ENCODE results near the gene ROR1. TPM values are rescaled to one million over a fixed set of nuclear protein-coding genes. Genes with fewer than 3 reads are reported as not detected.

ROR1 gene
- total and polyA plus RNA-seq, 2 donors (not counting 1 experiment from before 2014, with no cell fraction given), result 0.46 to 16.0 TPM

DNA sequence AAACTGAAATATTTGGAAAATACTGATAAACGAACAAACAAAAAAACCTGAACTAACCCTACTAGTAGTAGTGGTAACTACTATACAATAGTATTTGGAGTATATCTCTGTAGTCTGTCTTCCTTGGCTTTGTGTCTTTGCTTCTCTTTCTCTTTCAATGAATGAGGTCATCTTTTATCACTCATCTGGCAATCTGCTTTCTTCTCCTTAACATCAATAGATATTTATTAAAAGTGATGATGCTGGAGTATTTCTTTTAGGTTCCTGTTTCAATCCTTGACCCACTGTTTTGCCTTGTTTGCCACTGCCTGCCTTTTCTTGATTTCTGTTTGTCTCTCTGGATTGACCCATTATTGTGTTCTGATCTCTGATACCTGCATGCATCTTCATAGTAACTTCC lies 71.5 kb downstream of the ROR1 start:
- no peak overlapping the region for H2AFZ ChIP-seq (ENCODE audit: insufficient read depth, low read depth, low read length, poor library complexity, severe bottlenecking)
- H3K36me3 ChIP-seq (replicated peaks in 1 of 2; ENCODE audit: control extremely low read depth in 1 of 2, control insufficient read depth in 1 of 2, extremely low read depth in 1 of 2, insufficient read depth in 2 of 2, low read length in 1 of 2), result no peaks in the 10 kb centered on the region
- H3K79me2 ChIP-seq (ENCODE audit: control insufficient read depth, insufficient read depth, low read length), result no peaks in the 10 kb centered on the region
- no peak overlapping the region for H3K9ac ChIP-seq (ENCODE audit: low read length)
- intact Hi-C loops (cut with micrococcal nuclease), result no loop called here
- no peak overlapping the region for H3K4me2 ChIP-seq (replicated peaks; ENCODE audit: low read depth, low read length, poor library complexity, severe bottlenecking)
- H4K20me1 ChIP-seq (ENCODE audit: control insufficient read depth, insufficient read depth, low read length, poor library complexity, severe bottlenecking), result no peaks in the 10 kb centered on the region
- H3K27me3 ChIP-seq (replicated peaks in 1 of 4; ENCODE audit: control extremely low read depth in 1 of 4, control insufficient read depth in 3 of 4, insufficient read depth in 4 of 4, low read length in 3 of 4), result no peaks in the 10 kb centered on the region
- Mint-ChIP-seq H3K27me3 (peaks cover 14% of the 10 kb centered on the region), H3K4me3 (no peak overlapping the region), H3K4me1 (no peaks in the 10 kb centered on the region), H3K9me3 (ENCODE audit: insufficient read depth) (no peaks in the 10 kb centered on the region), H3K27ac (no peak overlapping the region)
- ChIA-PET POLR2A (no interaction called here), CTCF (interaction anchor here (1.3 to 1.5 kb wide), 2 partner anchors 14 to 21 kb away, joined by 3 read pairs; no protein-coding TSS in a partner anchor)
- no peak for DNase-seq
- no peak overlapping the region for H3K27ac ChIP-seq (ENCODE audit: low read length in 2 of 2)
- ATAC-seq (ENCODE audit: low read depth), result no peak
- H3K4me3 ChIP-seq (ENCODE audit: control extremely low read depth in 1 of 5, extremely low read depth in 1 of 5, insufficient read depth in 1 of 5, low read depth in 2 of 5, low read length in 4 of 5), result no peak overlapping the region
- H3K9me3 ChIP-seq (ENCODE audit: control extremely low read depth in 1 of 3, control insufficient read depth in 2 of 3, insufficient read depth in 1 of 3, low read length in 2 of 3), result no peaks in the 10 kb centered on the region
- H3K4me1 ChIP-seq (ENCODE audit: control insufficient read depth in 2 of 2, insufficient read depth in 2 of 2, low read length in 2 of 2), result no peaks in the 10 kb centered on the region
- TF ChIP-seq, protein P1, sequence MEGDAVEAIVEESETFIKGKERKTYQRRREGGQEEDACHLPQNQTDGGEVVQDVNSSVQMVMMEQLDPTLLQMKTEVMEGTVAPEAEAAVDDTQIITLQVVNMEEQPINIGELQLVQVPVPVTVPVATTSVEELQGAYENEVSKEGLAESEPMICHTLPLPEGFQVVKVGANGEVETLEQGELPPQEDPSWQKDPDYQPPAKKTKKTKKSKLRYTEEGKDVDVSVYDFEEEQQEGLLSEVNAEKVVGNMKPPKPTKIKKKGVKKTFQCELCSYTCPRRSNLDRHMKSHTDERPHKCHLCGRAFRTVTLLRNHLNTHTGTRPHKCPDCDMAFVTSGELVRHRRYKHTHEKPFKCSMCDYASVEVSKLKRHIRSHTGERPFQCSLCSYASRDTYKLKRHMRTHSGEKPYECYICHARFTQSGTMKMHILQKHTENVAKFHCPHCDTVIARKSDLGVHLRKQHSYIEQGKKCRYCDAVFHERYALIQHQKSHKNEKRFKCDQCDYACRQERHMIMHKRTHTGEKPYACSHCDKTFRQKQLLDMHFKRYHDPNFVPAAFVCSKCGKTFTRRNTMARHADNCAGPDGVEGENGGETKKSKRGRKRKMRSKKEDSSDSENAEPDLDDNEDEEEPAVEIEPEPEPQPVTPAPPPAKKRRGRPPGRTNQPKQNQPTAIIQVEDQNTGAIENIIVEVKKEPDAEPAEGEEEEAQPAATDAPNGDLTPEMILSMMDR (IDR thresholded peaks at IDR 0.05), result no peak
- no peak for TF ChIP-seq EZH2 (IDR thresholded peaks at IDR 0.05; ENCODE audit: borderline replicate concordance, insufficient read depth, low read depth, low read length, poor library complexity, severe bottlenecking)
- WGBS (ENCODE audit: insufficient coverage), result no CpG with 5 or more reads among the region's 1 CpG

DNA sequence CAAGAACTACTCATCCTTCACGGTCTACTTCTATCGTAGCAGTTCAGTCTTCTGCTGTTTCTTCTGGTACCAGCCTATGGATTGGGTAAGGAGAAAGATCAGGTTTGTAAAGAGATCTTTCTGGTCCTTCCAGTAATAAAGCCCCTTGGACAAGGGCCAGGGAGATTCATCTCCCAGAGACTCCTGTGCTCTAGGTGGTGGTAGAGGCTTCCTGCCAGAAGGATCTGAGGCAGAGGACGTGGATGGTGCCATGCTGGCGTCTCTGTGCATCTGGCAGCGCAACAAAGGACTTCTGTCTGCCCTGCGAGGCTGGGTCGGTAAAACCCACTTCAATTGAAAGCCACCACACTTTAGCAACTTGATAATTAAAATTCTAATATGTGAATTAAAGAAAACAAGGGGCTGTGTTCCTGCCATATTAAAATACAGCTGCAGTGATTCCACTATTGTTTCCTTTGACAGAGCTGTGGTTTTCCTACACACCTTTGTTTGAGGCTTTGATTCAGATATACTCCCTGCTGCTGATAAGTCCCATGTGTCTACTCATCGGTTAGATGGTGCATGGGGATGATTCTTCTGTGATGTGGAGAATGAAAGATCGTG lies 73.6 kb downstream of the ROR1 start:
- no peak overlapping the region for H3K27ac ChIP-seq (ENCODE audit: low read length in 2 of 2)
- WGBS (ENCODE audit: insufficient coverage), result 80% methylated on average over 1 of the region's 9 CpGs
- DNase-seq (no peak), ATAC-seq (ENCODE audit: low read depth) (no peak)
- Mint-ChIP-seq H3K27me3 (peaks cover 8% of the 10 kb centered on the region), H3K9me3 (ENCODE audit: insufficient read depth) (no peaks in the 10 kb centered on the region), H3K27ac (no peak overlapping the region), H3K4me3 (no peak overlapping the region), H3K4me1 (no peaks in the 10 kb centered on the region)
- TF ChIP-seq, protein P1 (IDR thresholded peaks at IDR 0.05), result no peak
- no peak for TF ChIP-seq EZH2 (IDR thresholded peaks at IDR 0.05; ENCODE audit: borderline replicate concordance, insufficient read depth, low read depth, low read length, poor library complexity, severe bottlenecking)
- H3K27me3 ChIP-seq (replicated peaks in 1 of 4; ENCODE audit: control extremely low read depth in 1 of 4, control insufficient read depth in 3 of 4, insufficient read depth in 4 of 4, low read length in 3 of 4), result no peaks in the 10 kb centered on the region
- no peaks in the 10 kb centered on the region for H3K36me3 ChIP-seq (replicated peaks in 1 of 2; ENCODE audit: control extremely low read depth in 1 of 2, control insufficient read depth in 1 of 2, extremely low read depth in 1 of 2, insufficient read depth in 2 of 2, low read length in 1 of 2)
- H3K4me3 ChIP-seq (ENCODE audit: control extremely low read depth in 1 of 5, extremely low read depth in 1 of 5, insufficient read depth in 1 of 5, low read depth in 2 of 5, low read length in 4 of 5), result no peak overlapping the region
- H2AFZ ChIP-seq (ENCODE audit: insufficient read depth, low read depth, low read length, poor library complexity, severe bottlenecking), result no peak overlapping the region
- H3K4me1 ChIP-seq (ENCODE audit: control insufficient read depth in 2 of 2, insufficient read depth in 2 of 2, low read length in 2 of 2), result no peaks in the 10 kb centered on the region
- peaks cover 0 to 3% (median 0%) of the 10 kb centered on the region in 3 donors for H3K9me3 ChIP-seq (ENCODE audit: control extremely low read depth in 1 of 3, control insufficient read depth in 2 of 3, insufficient read depth in 1 of 3, low read length in 2 of 3)
- CTCF ChIA-PET, result interaction anchor here (1.2 kb wide), 1 partner anchor 74 kb away, joined by 3 read pairs; no protein-coding TSS in a partner anchor
- H3K79me2 ChIP-seq (ENCODE audit: control insufficient read depth, insufficient read depth, low read length), result no peaks in the 10 kb centered on the region
- no peak overlapping the region for H3K4me2 ChIP-seq (replicated peaks; ENCODE audit: low read depth, low read length, poor library complexity, severe bottlenecking)
- intact Hi-C loops (cut with micrococcal nuclease), result no loop called here
- POLR2A ChIA-PET, result no interaction called here
- no peaks in the 10 kb centered on the region for H4K20me1 ChIP-seq (ENCODE audit: control insufficient read depth, insufficient read depth, low read length, poor library complexity, severe bottlenecking)
- H3K9ac ChIP-seq (ENCODE audit: low read length), result no peak overlapping the region
